Epithelial cell of prostate (primary cell): ENCODE measurements around the gene ZCCHC24.

ENCODE experiments used
- DNase-seq: peaks from one replicate; pipeline ENCODE4 v3.0.0-alpha.2; 2011; ENCODE audit warnings: low read depth, low spot score
- H3K27ac ChIP-seq: fragments of 450-650 bp; 2 replicates; pipeline ENCODE4 v1.5.1; 2017; ENCODE audit warnings: mild to moderate bottlenecking

ZCCHC24 gene

DNA sequence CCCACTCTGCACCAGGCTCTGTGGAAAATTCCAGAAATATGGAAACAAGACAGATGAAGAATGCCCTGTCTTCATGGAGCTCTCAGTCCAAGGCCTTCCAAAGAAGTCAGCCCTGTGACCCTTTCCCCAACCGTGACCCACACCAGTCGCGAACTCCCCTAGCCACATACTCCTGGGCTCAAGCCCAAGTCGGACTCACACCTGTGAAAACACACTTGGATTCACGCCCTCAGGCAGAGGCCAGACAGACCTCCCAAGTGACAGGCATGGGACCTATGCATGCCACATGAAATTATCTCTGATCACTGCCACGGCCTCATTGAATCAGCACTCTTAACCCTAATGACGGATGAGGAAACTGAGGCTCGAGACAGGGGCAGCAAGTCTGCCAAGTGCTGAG, 42.5 kb downstream of the ZCCHC24 start:
- DNase-seq: no peak
- H3K27ac ChIP-seq: no peak overlapping the region

DNA sequence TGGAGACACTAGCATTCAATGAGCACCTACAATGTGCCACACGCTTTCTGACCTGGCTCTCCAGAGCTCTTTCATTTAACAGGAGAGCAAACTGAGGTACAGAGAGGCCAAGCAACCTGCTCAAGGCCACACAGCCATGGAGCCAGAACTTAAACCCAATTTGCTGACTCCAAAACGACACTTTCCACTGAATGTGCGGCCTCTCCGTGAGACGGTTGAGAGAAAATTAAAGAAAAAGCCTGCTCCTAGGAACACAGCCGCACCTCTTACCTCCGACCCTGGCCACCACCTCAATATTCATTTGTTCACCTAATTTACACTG, 42.8 kb downstream of the ZCCHC24 start:
- no peak for DNase-seq

DNA sequence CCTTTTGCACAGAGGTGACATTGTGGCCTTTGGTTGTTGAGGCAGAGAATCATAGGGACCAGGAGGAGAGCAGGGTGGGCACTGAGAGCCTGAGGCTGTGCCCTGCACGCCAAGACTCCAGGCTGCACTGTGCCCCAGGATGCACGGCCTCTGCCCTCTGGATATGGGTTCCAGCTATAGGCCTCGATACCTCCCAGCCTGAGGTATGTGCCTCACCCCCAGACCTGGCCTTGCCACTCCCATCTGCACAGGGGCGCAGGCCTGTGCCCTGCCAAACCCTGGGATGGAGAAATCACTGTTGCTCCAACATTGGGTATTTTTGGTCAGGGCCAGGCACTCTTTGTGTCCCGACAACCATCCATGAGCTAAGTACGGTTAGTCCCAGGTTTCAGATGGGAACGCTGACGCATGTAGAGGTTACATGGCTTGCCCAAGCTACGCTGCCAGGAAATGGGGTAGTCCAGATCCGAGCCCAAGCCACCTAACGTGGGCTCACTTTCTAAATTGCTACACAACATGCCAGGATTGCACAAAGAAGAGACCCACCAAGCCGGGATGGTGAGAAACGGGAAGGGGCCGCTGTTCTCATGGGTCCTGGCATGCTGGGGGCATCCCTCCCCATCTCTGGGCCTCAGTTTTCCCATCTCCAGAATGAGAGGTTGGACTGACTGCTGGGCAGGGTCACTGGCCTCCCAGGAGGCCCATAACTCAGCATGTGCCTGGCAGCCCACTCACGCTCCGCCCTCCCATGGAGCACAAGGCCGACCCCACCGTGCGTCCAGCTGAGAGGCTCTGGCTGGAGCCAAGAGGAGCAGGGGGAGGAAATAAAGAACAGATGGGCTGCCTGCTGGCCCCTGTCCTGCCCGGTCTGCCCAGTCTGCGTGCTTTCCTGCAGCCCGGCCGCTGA, 44.2 kb downstream of the ZCCHC24 start:
- no peak overlapping the region for H3K27ac ChIP-seq
- no peak for DNase-seq

More for the DNA sequence above, 42.8 kb downstream of the ZCCHC24 start:
- no peak overlapping the region for H3K27ac ChIP-seq

DNA sequence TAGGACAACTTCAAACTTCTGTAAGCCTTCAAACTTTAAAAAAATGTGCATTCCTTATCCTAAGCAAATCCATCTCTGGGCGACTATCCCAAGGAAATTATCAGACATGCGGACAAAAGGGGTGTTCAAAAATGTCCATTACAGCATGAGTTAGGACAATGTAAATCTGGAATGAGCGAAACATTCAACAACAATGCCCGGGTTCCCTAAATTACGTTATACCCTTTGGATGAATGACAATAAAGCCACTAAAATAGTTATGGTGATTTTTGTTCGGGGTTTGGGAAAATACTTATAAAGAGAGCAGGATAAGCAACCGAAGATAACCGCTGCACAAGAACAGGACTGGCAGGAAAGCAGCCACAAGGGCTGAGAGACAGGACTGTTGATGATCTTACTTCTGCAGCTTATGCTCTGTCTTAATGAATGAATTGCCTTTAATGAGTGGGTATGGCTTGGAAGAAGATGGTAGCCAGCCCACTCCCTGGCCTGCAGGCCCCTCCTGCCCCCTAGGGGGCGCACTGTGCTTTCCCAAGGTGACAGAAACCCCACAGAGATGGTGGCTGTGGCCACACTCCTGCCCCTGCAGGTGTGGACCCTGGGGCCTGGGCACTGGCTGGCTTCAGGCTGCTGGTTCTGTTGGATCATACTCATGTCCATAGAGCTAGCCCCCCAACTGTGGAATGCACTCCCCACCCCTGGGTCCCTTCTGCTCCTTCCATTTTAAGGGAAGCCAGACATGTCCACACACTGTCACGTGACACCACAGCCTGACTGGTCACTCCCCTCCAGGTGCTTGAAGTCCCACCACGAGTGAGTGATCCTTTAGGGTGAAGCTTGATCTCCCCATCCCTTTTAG, 45.0 kb downstream of the ZCCHC24 start:
- DNase-seq: no peak
- H3K27ac ChIP-seq: no peak overlapping the region

DNA sequence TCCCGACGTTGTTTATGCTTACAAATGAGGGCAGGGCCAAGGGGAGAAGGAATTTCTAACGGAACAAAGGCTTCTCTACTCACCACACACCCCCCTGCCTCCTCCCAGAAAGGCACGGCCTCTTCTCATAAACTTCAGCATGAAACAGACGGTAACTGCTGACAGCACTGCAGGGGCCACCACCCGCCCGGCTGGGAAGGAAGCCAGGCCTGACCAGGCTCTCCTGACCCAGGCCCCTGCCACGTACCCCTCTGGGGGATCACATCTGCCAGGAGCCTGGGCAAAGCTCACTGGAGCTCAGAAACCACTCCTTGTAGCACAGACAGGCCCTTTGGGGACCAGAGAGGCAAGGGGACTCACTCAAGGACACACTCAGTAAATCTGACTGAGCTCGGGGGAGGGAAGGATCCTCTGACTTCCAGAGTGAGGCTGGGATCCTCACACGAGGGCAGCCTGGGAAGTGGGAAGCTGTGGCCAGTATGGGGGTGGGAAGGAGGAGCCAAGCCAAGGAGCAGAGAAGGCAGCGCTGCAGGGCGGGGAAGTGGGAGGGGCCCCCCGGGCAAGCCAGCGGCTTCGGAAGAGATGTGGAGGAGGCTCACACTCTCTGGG, 46.1 kb downstream of the ZCCHC24 start:
- no peak overlapping the region for H3K27ac ChIP-seq
- DNase-seq: no peak

DNA sequence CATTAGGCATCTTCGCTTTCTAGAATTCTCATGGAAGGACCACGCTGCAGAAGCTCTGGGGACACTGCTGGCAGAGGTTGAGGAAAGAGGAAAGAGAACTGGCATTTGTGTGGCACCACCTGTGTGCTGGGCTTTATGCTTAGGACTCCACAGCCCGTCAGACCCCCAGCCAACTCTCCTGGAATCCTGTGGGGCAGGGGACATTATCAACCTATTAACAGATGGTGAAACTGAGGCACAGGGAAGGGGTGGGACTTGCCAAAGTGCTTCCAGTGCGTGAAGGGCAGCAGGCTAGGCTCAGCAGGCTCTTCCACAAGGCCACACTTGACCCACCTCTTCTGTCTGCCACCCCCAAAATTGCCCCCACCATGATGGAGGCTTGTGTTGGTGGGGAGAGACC, 46.8 kb downstream of the ZCCHC24 start:
- H3K27ac ChIP-seq: no peak overlapping the region
- no peak for DNase-seq

DNA sequence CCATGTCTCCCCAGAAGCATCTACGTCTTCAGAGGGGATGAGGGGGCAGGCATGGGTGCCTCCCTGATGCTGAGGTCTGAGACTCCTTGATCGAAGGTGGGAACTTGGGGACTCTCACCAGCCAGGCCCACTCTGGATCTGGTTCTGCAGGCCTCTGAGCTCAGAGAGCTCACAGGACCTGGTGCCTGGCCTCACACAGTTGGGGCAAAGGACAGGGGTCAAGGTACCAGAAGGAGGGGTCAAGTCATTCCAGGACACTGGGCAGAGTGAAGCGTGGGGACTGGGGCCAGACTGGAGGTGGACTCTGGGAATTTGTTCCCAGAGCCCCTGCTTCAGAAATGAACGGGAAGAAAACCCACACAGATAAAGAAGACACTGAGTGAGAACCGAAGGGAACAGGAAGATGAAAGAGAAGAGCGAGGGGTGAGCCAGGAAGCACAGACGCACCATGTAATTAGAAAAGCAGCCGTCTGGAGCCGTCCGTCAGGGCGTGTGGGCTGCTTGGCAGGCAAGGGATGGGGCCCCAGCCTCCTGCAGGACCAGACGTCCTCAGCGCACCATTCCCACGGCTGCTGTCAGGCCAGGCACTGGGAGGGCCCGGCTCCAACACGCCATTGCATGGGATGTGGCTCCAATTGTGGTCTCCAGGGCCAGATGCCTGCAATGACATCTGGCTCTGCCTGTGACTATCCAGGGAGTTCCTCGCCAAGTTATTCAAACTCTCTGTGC, 47.7 kb downstream of the ZCCHC24 start:
- DNase-seq: no peak
- H3K27ac ChIP-seq: no peak overlapping the region

DNA sequence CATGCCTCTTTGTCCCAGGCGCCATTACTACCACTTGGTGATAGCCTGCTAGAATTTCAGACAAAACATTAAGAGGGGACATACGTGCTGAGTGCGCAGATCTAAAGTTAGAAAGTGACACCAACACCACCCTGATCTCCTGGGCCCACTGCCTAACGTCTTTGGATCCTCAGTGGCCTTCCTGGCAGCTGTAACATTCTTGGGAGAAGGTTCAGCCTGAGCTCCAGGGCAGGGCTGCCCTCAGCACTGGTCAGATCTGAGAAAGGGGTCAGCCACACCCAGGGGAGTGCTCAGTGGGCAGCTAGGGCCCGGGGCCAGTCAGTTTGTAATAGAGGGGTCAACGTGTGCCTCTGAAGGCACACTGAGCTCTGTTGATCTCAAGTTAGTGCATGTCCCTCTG, 48.4 kb downstream of the ZCCHC24 start:
- no peak for DNase-seq
- no peak overlapping the region for H3K27ac ChIP-seq

DNA sequence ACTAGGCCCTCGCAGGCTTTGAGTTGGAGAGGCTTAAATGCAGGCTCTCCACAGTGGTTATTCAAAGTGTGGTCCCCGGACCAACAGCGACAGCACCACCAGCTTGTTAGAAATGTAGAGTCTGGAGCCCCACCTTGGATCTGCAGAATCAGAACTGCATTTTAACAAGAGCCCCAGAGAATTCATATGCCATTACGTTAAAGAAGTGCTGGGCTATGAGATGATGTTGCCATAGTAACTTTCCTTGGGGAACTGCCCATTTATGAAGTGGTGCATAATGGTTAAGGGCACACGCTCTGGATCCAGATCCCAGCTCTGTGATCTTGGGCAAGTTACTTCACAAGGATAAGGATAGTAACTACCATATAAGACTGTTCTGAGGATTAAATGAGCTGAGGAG, 48.9 kb downstream of the ZCCHC24 start:
- no peak for DNase-seq

DNA sequence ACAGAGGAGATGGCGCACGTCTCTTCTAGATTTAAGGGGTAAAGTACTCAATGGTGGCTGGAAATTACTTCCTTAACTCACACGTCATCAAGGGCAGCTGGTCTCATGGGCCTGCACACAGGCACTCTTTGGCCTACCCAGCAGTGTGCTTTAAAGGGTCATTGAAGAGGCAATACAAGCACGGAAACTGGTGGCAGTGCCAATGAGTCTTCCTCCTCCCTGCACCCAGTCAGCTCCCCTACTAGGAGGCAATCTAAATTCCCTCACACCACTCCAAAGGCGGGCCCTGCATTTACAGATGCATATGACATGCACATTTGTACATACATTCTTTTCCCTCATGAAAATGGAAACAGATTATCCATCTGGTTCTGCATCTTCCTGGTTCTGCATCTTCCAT, 50.8 kb downstream of the ZCCHC24 start:
- no peak overlapping the region for H3K27ac ChIP-seq

More for the DNA sequence above, 48.9 kb downstream of the ZCCHC24 start:
- no peak overlapping the region for H3K27ac ChIP-seq

DNA sequence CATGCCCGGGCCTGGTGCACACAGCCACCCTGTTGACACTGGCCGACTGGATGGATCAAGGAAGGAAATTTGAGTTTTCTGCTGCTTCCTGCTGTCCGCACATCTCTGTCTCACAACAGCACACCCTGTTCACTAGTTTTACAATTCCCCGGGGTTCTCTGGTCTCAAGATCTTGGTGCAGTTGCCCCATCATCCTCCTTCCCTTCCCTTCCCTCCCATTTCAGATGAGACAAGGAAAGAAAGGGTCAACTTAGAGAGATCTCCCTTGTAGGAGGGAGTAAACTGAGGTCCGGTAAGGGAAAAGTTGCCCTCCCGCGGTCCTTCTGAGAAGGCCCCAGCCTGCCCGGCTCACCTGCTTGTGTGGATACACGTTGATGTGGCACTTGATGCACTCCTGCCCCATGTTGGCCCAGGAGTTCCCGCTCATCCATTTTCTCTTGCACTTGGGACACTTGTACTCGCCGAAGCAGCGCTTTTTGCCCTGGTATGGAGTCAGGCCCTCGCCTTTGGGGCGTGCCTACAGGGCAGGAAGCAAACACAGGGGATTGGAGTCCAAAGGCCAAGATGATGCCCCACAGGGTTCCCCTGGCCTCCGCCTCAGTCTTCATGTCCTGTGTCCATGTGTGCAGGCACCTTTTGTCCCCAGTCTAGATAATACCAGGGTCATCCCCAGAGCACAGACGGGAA, 51.4 kb downstream of the ZCCHC24 start:
- DNase-seq: no peak

More for the DNA sequence above, 50.8 kb downstream of the ZCCHC24 start:
- no peak for DNase-seq

DNA sequence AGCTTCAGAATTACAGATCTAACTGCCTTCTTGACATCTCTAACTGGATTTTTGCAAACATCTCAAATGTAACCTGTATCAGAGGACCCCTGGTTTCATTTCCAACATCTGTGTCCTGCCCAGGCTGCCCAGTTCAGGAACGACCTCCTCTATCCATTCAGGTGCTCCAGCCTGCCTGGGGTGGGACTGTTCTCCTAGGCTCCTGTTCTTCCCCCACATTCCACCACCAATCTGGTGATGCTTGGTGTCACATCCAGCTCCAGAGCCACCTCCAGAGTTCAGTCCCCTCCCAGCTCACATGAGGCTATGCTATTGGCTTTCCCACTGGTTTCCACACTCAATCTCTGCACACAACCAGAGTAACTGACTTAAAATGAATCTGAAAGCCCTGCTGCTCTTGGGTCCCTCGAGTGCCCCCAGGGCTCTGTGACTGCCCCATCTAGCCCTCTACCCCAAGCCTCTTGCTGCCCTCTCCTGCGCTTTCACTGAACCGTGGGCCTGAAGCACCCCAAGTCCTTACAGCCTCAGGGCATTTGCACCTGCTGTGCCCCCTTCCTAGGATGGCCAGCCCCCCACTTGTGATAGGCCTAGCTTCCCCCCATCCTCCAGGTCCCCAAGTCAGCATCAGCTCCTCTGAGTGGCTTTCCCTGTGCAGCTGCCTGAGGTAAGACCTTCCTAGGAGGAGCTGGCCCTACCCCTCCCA, 52.1 kb downstream of the ZCCHC24 start:
- H3K27ac ChIP-seq: no peak overlapping the region
- DNase-seq: no peak

More for the DNA sequence above, 51.4 kb downstream of the ZCCHC24 start:
- no peak overlapping the region for H3K27ac ChIP-seq

DNA sequence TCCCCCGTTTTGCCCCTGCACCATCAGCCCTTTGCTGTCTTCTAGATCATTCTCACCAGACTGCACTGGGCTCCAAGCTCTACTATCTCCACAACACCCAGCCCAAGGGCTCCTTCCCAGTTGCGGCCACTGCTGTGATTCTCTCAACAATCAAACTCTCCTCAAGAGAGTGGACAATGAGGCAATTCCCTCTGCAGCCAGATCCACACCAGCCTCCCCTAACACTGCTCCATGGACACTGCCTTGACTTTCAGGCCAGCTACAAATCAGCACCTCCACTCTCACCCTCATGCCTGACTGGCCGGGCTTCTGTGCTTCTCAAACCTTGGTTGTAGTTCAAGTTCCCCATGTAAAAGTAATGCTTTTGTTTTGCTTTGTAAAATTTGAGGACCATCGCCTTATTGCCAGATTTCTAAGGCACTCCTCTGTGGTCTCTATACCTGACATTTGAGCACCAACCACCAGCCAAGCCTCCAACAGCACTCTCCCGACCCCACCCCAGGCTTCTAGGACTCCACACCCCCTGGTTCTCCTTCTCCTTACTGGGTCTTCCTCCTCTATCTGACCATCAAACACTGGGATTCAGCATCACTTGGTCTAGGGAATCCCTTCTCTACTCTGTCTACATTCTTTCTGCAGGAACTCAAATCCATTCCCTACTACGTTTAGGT, 52.8 kb downstream of the ZCCHC24 start:
- no peak overlapping the region for H3K27ac ChIP-seq
- DNase-seq: no peak

DNA sequence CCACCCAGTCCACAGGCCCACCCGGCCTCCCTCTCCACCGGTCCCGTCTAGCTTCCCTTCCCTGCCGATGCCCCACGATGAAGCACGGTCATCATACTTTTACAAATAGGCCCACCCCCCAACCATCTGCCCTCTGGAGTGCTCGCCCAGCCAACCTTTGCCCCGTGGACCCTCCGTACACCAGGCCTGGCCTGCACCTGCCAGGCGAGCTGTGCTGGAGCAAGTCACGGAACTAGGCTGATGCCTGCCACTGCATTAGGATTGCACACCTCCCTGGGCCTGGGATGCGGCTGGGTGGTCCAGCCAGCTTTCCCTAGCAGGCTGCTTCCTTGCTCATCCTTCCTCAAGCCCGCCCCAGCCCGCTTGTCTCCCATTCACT, 53.4 kb downstream of the ZCCHC24 start:
- H3K27ac ChIP-seq: no peak overlapping the region
- DNase-seq: no peak

DNA sequence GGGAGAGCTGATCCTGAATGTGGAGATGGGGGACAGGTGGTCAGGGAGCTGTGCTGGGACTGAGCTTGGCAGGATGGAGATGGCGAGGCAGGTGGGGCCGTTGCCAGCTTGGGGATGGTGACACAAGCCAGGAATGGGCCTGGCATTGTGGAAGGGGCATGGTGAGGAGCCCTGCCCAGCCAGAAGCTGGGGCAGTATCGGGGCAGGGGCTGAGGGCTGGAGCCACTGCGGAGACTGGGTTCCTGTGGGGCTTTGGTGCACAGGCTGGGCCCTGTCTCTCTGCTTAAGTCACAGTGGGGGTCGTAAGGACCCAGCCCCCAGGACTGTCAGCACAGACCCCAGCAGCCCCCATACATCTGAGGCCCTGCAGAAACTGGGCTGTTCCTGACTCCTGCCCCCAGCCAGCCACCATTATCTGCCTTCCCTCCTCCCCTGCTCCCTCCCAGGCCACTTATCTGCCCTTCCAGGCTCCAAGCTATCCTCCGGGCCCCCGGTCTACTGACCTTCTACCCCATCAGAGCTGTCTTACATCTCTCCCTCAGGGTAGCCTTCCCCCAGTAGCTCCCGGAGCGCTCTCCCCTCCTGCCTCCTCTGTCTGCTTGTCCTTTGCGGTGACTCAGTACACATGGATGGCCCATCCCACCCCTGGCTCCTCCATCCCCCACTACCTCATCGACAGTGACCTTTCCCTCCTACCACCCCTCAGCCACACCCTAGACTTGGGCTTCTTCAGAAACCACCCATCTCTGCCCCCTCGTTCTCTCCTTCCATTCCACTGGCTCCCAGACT, 54.0 kb downstream of the ZCCHC24 start:
- no peak for DNase-seq
- no peak overlapping the region for H3K27ac ChIP-seq

DNA sequence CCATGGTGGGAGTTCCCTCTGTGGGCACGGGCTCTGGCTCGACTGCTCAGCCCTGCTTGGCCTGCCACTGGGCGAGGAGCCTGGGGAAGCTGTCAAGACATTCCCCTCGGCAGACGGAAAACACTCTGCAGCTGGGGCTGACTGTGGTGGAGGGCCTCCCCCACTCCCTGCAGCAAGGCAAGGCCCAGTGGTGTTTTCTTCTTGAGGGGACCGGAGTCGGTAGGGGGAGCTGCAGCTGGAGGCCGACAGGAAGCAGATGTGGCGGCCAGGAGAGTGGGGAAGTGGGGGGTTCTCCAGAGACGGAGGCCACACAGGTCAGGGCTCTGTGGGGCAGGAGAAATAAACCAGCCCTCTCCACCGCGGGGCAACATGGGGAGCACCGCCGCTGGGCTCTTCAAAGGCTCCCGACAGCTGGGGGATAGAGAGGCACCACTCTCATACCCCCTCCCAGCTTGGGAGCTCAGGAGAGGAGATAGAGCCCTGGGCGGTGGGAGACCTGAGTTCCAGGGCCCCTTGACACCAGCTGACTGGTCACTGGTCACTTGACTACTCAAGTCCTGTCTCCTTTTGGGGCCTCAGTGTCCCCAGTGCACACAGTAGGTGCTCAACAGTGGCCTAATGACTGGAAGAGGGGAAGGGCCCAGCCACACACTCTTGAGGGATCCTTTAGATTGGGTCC, 54.7 kb downstream of the ZCCHC24 start:
- no peak for DNase-seq
- H3K27ac ChIP-seq: no peak overlapping the region

DNA sequence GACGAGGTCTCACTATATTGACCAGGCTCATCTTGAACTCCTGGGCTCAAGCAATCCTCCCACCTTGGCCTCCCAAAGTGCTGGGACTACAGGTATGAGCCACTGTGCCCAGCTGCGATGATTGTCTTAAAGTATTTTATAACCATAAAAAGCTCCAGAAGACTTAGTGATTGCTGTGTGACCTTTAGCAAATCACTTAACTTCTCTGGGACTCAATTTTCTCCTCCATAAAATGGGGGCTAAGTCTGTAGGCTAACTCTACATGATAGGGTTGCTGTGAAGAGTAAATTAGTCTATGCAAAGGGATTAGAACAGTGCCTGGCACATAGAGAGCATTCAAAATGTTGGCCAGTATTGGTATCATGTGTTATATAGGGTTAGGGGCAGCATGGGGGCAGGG, 55.4 kb downstream of the ZCCHC24 start:
- H3K27ac ChIP-seq: no peak overlapping the region
- DNase-seq: no peak
